Activated CD4-positive, alpha-beta T cell treated with anti-CD3 and anti-CD28 coated beads, Interleukin-2, amount 50 U/mL, for 1 hour (primary cell): ENCODE data around the gene DPP9.
"Not testable (repeated sequence)": the region's sequence is repeated elsewhere in the genome, so short reads cannot be mapped to it uniquely, and the experiment has no call there.

ENCODE experiments used
- DNase-seq: peaks from one replicate; pipeline ENCODE4 v3.0.0-alpha.2; 2020

DPP9 gene

DNA sequence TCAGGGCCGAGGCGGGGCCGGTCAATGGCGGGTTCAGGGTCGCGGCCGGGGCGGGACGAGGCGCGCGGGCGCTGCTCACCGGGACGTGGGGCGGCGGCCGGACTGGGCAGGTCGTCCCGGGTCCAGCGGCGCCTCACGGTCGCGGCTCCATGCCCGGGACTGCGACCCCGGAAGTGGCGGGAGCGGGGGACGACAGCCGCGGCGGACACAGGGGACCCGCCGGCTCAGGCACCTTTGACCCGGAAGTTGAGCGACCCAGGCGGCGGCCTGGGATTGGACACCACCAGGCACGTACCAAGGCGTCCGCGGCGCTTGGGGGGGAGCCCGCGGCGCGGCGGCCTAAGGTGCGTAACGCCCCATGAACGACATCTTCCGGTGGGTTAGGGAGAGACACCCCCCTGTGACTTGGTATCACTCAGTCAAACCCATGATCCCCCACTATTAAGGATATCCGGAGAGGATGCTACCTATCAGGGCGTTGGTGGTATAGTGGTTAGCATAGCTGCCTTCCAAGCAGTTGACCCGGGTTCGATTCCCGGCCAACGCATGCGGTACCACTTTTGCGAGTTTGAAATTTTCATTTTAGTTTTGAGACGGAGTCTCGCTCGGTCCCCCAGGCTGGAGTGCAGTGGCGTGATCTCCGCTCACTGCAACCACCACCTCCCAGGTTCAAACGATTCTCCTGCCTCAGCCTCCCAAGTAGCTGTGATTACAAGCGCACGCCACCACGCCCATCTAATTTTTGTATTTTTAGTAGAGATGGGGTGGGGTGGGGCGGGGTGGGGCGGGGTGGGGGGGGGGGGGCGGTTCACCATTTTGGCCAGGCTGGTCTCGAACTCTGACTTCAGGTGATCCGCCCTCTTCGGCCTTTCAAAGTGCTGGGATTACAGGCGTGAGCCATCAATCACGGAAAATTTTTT, at the start of gene DPP9:
Gene DPP9 (minus strand): TSS at position 248 of the 920 bp plus-strand sequence. CDS start 3,936 bp downstream, outside the sequence.
- DNase-seq, result peak; percentile 94

DNA sequence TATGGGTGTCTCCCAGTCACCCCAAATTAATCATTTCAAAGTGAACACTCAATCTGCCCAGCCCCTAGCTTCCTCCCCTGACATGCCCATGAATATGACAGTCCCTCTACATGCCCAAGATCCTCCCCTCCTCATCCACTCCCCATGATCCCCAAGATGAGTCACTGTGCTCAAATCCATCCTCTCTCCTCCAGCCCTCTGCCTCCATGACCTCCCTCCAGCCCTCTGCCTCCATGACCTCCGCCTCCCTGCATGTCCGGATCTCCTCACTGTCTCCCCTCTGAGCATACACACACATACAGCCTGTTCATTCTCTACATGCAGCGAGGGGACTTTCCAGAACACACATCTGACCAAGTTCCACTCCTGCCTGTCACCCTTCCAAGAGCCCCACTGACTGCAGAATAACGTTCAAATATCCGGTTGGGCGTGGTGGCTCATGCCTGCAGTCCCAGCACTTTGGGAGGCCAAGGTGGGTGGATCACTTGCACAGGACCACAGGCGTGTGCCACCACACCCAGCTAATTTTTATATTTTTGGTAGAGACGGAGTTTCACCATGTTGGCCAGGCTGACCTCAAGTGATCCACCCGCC, 49.5 kb upstream of the DPP9 start:
- no peak for DNase-seq

DNA sequence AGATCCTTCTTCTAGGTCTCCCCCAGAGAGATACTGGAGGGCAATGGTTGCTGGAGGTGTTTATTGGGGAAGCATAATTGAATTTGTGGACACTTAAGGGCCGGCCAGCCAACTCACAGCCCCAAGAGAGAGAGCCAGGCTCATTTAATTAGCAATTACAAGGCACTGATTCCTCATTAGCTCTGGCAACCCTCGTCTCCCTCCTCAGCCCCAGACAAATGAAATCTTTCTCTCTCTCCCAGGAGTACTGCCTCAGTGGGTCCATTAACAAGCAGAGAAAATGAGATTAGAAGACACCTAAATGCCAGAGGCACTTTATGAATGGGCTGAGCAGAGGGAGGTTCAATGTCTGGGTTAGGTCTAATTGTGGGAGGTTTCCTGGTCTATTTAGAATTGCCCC, 48.9 kb upstream of the DPP9 start:
- DNase-seq, result no peak

DNA sequence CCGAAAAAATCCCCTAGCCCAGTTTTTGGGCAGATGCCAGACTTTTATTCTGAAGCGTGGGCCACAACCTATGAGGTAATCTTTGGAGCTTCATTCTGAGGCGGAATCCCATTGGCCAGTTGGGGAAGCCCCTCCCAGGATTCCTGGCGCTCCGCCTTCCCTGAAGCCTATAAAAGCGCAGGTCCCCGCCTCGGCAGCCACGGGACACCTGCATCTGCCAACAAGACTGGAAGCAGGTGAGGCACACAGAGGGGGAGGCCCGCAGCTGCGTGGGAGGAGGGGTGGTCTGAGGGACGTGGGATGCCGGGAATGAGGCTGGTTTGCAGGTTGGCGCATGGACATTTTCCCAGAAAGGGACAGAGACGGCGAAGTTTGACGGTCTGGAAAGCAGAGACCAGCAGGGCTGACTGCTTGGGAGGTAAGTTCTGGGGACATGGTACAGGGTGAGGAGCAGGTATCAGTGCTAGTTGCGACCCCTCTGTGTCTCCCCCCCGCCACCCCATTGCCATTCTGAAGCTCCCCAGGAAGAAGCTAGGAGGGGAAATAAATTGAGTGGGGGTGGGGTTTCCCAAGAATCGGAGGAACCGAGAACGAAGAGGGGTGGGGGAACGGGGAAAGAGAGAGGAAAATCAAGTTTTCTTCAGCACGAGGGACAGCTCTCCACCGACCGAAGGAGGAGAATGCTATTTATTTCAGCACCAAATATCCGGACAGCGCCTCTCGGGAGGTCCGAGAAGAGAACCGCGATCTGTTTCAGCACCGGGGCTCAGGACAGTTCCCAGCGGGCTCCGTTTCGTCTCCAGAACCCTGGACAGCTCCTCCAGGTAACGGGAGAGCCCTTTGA, 45.5 kb upstream of the DPP9 start:
- DNase-seq, result peak; percentile 80

DNA sequence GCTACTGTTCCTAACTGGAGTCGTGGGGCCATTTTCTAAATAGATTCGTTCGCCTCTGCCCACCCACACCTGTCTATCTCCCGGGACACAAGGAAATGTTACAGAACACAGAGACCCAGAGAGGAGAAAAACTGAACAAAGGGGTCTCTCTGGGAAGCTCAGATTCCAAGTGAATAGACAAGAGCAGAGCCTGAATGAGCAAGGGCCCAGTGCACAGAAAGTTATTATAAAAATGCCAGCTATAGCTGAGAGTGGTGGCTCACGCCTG, 40.7 kb upstream of the DPP9 start:
- DNase-seq, result no peak

DNA sequence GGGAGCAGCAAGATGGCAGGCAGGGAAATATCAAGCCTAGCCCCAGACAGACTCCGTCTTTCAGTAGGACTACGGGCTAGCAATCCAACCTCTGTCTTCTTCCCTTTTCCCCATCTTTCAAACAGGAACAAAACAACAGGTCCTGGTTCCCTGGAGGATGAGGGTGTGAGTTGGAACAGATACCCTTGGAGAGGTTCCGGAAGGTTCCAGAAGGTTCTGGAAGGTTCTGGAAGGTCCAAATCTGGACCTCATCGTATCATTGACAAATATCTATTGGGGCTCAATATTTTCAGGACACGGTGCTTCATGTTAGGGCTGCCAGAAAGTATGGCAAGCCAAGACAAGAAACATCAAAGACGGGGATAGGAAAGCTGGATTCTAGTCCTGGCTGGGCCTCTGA, 39.4 kb upstream of the DPP9 start:
- DNase-seq, result no peak

DNA sequence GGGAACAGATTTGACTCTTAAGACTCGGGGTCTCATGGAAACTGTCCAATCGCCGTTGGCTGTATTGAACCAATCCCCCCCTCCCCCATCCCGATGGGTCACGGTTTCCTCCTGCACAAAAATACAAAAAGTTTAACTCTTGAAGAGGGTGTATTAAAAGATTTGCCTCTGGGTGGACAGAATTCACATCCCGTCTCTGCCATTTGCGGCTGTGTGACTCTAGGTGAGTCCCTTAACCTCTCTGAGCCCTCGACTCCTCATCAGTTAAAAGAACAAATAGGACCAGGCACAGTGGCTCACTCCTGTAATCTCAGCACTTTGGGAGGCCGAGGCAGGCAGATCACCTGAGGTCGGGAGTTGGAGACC, 36.6 kb upstream of the DPP9 start:
- no peak for DNase-seq

DNA sequence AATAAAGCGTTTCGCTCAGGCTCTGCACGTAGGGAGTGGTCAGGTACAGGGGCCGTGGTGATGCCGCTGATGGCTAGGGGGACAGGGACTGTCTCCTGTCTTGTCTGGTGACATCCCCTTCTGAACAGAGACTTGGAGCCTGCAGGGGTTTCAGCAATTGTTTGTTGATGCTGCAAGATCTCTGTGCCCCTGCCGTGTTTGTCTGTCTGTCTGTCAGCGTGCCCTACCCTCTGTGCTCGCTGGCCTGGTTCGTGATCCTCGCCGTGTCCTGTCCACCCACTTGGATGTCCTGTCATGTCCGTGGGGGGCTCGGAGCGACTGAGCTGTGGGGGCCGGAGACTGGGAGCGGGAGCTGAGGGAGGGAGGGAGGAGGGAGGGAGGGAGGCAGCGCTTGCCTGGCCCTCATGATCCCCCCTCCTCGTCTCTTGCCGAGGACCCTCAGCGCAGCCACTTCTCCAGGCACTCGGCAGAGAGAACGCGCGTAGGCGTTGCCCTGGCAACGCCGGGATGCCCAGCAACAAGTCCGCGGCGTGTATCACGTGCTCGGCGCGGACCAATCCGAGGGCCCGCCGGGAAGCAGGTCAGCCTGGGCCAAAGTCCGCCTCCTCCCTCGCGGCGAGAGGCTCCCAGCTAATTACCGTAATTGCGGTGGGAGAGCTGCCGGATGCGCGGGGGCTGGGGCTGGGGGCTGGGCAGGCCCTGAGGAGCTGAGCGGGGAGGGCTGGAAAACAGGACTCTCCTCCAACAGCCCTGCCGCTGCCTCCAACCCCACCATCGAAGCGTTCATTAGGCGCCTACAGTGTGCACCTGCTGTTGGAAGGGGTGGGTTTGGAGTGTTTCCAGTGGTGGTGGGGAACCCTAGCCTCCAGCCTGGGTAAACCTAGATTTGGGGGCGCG, 36.0 kb upstream of the DPP9 start:
- peak; percentile 32 for DNase-seq

DNA sequence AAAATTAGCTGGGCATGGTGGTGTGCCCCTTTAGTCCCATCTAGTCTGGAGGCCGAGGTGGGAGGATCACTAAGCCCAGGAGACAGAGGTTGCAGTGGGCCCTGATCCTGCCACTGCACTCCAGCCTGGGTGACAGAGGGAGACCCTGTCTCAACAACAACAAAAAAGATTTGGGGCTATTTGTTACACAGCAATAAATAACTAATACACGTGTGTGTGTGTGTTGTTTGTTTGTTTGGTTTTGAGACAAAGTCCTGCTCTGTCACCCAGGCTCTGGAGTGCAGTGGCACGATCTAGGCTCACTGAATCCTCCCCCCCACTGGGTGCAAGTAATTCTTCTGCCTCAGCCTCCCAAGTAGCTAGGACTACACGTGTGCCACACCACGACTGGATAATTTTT, 35.0 kb upstream of the DPP9 start:
- no peak for DNase-seq

DNA sequence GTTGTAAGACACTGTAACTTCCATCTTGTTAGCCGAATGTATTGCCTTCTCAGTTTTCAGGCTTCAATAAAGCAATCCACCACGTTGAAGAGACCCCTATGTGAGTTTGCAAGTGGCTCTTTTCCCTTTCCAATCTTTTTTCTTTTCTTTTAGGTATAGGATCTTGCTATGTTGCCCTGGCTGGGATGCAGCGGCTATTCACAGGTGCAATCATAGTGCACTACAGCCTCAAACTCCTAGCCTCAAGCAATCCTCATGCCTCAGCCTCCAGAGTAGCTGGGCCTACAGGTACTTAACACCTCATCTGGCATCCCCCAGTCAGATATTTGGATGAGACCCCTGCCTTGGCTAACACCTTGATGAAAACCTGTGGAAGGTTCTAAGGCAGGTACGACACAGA, 34.4 kb upstream of the DPP9 start:
- DNase-seq, result no peak

DNA sequence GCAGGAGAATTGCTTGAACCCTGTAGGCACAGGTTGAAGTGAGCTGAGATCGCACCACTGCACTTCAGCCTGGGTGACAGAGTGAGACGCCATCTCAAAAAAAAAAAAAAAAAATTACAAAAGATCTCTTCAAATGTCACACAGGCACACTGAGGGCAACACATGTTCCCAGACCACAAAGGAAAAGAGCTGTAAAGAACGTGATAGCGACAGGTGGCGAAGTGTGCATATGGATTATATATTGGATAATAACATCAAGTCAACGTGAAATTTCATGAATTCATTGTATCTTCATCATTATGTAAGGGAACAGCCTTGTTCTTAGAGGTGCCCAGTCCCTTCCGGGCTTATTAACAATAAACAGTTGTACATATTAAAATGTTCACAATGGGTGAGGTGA, 31.8 kb upstream of the DPP9 start:
- DNase-seq, result no peak

DNA sequence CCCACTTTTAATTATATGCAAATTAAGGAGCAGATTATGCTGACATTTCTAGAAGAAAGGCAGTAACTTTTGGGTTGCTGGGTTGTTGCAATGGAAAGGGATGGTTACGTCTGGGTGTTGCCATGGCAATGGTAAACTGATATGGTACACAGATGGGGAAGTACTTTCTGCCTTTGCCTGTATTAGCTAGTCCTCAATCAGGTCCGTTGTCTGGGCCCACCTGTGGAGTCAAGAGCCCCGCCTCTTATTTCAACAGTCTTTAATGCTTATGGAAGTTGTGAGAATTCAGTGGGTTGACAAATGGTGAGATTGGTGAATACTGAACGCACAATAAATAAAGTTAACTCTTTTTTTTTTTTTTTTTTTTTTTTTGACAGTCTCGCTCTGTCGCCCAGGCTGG, 30.6 kb upstream of the DPP9 start:
- no peak for DNase-seq

DNA sequence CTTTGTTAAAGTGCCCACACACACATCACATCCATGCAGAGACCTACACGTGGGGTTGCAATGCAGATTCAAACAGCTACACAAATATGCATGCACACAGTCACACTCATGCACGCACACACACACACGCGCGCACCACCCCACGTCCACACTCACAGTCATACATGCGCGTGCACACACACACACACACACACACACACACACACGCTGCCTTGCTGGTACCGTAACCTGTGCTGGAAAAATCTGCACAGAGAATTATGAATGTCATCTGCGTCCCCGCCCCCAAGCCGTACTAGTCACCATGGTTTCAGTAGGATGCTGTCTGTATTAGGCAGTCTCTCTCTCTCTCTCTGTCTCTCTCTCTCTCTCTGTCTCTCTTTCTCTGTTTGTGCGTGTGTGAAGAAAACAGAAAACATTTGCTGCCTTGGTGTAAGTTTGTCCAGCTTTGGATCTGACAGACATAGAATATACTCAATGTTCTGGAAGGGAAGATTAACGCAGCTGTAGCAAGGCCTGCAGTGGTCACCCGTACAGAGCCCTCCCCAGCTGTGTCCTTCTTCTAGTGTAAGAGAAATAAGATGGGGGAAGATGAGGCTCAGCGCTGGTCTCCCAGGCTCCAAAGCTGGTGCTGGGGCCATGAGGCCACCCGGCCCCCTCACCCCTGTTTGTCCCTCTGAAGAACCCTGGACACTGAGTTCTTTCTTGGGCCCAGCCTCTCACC, 26.4 kb upstream of the DPP9 start:
- DNase-seq, result no peak

DNA sequence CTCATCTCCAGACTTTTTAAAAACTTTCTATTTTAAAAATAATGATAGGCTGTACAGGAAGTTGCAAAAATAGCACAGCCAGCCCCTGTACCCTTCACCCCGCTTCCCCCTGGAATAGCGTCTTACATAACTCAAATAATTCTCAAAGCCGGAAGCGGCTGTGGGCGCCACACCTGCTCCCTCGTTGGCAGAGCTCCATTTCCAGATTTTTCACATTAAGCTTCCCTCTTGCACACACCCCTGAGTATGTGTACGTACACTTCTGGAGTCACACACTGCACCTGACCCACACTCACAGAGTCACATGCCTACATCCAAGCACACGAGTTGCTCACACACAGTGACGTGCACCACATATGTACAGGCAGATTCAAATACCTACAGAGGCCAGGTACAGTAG, 24.9 kb upstream of the DPP9 start:
- no peak for DNase-seq

DNA sequence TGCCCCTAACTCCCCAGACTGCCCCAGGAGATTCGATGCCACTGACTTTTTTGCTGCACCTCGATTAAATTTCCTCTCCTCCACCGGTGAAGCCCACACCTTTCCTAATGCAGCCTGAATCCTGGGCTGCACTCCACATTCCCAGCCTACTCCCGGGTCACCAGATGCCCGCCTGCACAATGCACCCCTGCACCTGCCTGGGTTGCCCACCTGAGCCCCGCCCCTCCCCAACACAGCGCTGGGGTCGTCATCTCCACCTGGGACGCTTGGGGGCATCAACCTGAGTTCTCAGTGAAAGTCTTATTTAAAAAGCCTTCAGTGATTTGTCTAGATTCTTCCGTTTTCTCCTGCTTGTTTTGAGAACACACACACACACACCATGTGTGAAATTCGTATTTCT, 24.5 kb upstream of the DPP9 start:
- DNase-seq, result no peak

DNA sequence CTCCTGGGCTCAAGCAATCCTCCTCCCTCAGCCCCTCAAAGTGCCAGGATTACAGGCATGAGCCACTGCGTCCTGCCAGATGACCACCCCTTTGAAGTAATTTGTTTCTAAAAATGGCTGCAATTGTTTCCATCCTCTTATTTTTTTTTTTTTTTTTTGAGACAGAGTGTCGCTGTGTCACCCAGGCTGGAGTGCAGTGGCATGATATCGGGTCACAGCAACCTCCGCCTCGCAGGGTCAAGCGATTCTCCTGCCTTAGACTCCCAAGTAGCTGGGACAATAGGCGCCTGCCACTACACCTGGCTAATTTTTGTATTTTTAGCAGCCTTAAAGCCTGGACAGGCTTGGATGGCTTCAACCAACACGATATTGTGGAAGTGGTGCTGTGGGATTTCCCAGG, 22.3 kb upstream of the DPP9 start:
- DNase-seq, result no peak

DNA sequence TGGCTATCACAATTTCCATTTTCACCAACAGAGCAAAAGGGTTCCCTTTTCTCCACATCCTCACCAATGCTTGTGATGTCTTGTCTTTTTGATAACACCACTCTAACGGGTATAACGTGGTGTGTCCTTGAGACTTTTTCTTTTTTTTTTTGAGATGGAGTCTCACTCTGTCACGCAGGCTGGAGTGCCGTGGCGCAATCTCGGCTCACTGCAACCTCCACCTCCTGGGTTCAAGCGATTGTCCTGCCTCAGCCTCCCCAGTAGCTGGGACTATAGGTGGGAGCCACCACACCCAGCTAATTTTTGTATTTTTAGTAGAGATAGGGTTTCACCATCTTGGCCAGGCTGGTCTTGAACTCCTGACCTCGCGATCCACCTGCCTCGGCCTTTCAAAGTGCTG, 21.5 kb upstream of the DPP9 start:
- not testable (repeated sequence) for DNase-seq

DNA sequence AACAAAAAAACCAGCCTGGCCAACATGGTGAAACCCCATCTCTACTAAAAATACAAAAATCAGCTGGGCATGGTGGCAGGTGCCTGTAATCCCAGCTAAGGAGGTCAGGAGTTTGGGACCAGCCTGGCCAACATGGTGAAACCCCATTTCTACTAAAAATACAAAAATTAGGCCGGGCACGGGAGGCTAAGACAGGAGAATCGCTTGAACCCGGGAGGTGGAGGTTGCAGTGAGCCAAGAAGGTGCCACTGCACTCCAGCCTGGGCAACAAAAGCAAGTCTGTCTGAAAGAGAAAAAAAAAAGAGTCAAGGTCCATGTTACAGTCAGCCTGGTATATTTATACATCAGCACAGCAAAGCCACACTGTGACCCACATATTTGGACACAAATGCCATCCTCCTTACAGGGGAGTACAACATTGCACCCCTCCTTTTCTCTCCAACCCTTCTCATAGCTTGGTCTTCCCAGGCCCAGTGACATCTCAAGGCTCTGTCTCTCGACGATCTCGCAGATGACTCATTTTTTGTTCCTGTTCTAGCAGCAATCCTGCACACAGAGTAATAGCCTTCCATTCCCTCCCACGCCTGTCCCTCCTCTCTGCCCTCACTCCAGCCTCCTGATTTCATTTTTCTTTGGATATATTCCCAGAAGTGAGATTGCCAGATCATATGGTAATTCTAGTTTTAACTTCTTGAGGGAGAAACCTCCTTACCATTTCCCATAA, 21.0 kb upstream of the DPP9 start:
- DNase-seq, result no peak

DNA sequence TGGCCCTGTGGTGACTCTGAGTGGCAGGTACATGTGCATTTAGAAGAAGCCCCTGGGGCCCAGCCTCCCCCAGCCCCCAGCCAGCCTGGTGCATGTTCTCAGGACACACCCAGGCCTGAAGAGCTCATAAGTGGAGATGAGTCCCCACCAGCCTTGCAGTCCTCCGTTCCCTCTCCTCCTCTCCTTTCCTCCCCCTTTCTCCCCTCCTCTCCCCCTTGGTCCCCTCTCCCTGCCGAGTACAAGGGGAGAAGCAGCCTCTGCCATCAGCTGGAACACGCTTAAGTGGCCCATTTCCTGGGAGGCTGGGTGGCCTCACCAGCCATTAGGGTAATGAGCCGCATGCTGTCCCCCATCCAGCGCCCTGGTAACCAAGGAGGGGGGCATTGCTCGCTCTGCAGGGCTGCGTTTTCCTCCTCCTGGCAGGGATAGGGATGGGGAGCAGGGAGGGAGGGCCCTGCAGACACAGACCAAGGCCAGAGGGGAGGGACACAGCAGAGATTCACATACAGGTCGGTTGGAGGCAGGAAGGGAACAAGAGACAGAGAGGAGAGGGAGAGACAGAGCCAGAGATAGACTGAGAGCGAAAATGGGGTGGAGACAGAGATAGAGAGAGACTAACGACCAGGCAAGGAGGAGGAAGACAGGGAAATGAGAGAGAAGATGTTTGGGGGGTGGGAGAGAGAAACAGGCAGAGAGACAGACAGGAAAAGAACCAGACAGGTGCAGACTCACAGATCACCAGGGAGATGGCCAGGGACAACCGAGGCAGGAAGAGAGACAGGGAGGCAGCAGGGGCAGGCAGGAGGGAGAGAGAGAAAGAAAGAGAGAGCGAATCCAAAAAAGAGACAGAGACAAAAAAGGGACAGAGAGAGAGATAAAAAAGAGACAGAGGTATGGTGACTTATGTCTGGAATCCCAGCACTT, 19.3 kb upstream of the DPP9 start:
- DNase-seq, result no peak

DNA sequence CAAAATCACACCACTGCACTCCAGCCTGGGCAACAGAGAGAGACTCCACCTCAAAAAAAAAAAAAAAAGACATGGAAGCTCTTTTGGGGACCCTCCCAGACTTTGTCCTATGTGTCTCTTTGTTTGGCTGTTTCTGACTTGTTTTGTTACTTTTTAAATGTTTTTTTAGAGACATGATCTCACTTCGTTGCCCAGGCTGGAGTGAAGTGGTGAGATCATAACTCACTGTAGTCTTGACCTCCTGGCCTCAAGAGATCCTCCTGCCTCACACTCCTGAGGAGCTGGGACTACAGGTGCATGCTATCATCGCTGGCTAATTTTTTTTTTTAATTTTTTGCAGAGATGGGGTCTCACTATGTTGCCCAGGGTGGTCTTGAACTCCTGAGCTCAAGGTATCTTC, 16.4 kb upstream of the DPP9 start:
- no peak for DNase-seq
